ENCODE results near the gene TRMU. TPM values are rescaled to one million over a fixed set of nuclear protein-coding genes. Genes with fewer than 3 reads are reported as not detected.

Gene TRMU
- total and polyA plus RNA-seq, 2 donors (not counting 3 experiments of a cell fraction or from before 2014, with no cell fraction given): 42.4 to 65.7 TPM

DNA sequence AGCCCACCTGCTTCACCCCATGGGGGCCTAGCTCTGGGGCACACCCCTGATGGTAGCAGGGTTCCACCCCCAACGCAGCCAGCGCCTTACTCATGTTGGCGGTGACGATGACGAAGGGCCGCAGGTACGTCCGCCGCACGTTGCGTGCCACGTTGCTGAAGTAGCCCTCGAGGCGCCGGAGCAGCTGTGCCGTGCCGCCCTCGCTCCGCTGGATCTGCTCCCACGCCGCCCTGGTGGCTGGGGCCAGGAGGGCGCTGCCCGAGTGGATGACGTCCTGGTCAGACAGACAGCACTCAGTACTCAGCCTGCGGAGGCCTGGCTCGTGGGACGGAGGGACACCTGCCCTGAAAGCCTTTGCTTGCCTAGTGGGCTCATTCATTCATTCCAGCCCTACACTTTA lies 50.8 kb downstream of the TRMU start:
- POLR2A ChIA-PET: no interaction called here
- H3K27ac ChIP-seq (ENCODE audit: insufficient read depth, low read depth, low read length): no peak overlapping the region
- H3K9me3 ChIP-seq (replicated peaks; ENCODE audit: control insufficient read depth, insufficient read depth, low read length): no peaks in the 10 kb centered on the region
- TF ChIP-seq FOS (IDR thresholded peaks at IDR 0.05; ENCODE audit: borderline replicate concordance, insufficient read depth, low read length) (no peak), POLR2A (IDR thresholded peaks at IDR 0.05; ENCODE audit: low read depth, low read length) (no peak), GATA2 (IDR thresholded peaks at IDR 0.05; ENCODE audit: insufficient read depth, insufficient read length, low read depth, low read length) (no peak), MYC (IDR thresholded peaks at IDR 0.05; ENCODE audit: low read depth, low read length) (no peak), JUN (IDR thresholded peaks at IDR 0.05; ENCODE audit: borderline replicate concordance, insufficient read depth, insufficient read length, low read depth) (no peak)
- TF ChIP-seq, protein P1, sequence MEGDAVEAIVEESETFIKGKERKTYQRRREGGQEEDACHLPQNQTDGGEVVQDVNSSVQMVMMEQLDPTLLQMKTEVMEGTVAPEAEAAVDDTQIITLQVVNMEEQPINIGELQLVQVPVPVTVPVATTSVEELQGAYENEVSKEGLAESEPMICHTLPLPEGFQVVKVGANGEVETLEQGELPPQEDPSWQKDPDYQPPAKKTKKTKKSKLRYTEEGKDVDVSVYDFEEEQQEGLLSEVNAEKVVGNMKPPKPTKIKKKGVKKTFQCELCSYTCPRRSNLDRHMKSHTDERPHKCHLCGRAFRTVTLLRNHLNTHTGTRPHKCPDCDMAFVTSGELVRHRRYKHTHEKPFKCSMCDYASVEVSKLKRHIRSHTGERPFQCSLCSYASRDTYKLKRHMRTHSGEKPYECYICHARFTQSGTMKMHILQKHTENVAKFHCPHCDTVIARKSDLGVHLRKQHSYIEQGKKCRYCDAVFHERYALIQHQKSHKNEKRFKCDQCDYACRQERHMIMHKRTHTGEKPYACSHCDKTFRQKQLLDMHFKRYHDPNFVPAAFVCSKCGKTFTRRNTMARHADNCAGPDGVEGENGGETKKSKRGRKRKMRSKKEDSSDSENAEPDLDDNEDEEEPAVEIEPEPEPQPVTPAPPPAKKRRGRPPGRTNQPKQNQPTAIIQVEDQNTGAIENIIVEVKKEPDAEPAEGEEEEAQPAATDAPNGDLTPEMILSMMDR (IDR thresholded peaks at IDR 0.05; ENCODE audit: extremely low read depth in 1 of 2, insufficient read depth in 1 of 2, low read depth in 1 of 2, low read length in 2 of 2): no peak
- TF ChIP-seq, protein P2, sequence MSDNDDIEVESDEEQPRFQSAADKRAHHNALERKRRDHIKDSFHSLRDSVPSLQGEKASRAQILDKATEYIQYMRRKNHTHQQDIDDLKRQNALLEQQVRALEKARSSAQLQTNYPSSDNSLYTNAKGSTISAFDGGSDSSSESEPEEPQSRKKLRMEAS (IDR thresholded peaks at IDR 0.05; ENCODE audit: insufficient read depth, insufficient read length): no peak
- no peaks in the 10 kb centered on the region for H3K9me1 ChIP-seq (replicated peaks; ENCODE audit: control insufficient read depth, extremely low read depth, insufficient read depth, low read length)
- intact Hi-C loops (cut with micrococcal nuclease) (no loop called here), dilution Hi-C loops (cut with MboI; ENCODE audit: extremely low pct_ligation_motif_present, low sequenced_read_pairs) (no loop called here)
- H3K4me1 ChIP-seq (ENCODE audit: control insufficient read depth, extremely low read depth, insufficient read depth, low read length): no peaks in the 10 kb centered on the region
- no peaks in the 10 kb centered on the region for H3K27me3 ChIP-seq (ENCODE audit: control insufficient read depth in 2 of 2, insufficient read depth in 2 of 2, low read length in 2 of 2)
- CTCF ChIA-PET: interaction anchor here (1.3 kb wide), 1 partner anchor 11 kb away, joined by 5 read pairs; no protein-coding TSS in a partner anchor
- H4K20me1 ChIP-seq (replicated peaks; ENCODE audit: control insufficient read depth, extremely low read depth, insufficient read depth, low read length): no peaks in the 10 kb centered on the region
- FAIRE-seq (no peak), DNase-seq (ENCODE audit: low read depth, low spot score) (no peak)
- H3K36me3 ChIP-seq (ENCODE audit: control insufficient read depth in 2 of 2, extremely low read depth in 1 of 2, insufficient read depth in 2 of 2, low read length in 2 of 2): no peaks in the 10 kb centered on the region
- H2AFZ ChIP-seq (ENCODE audit: low read depth, low read length): no peak overlapping the region
- H3K4me2 ChIP-seq (ENCODE audit: insufficient read depth, low read length): no peak overlapping the region
- H3K4me3 ChIP-seq (replicated peaks in 1 of 3; ENCODE audit: insufficient read depth in 1 of 3, low read depth in 1 of 3, low read length in 3 of 3): no peak overlapping the region
- H3K79me2 ChIP-seq (ENCODE audit: control insufficient read depth, insufficient read depth, low read length): no peaks in the 10 kb centered on the region
- no TSS peak for BruUV-seq (replicated peaks)
- H3K9ac ChIP-seq (replicated peaks; ENCODE audit: extremely low read depth, insufficient read depth, low read length): no peak overlapping the region

Data from endothelial cell of umbilical vein (primary cell).